ENCODE data around the gene AP1M2.
"Not testable (repeated sequence)": the region's sequence is repeated elsewhere in the genome, so short reads cannot be mapped to it uniquely, and the experiment has no call there.

The AP1M2 gene

GRCh38 chr19:10601999-10602329, 14.9 kb upstream of the AP1M2 start:
- DNase-seq (ENCODE audit: low read depth) = no peak

GRCh38 chr19:10600149-10600548, 13.0 kb upstream of the AP1M2 start:
- no peak for DNase-seq (ENCODE audit: low read depth)

GRCh38 chr19:10593820-10594637, 6.9 kb upstream of the AP1M2 start:
- no peak for DNase-seq (ENCODE audit: low read depth)

GRCh38 chr19:10593148-10593547, 6.0 kb upstream of the AP1M2 start:
- no peak for DNase-seq (ENCODE audit: low read depth)

DNA sequence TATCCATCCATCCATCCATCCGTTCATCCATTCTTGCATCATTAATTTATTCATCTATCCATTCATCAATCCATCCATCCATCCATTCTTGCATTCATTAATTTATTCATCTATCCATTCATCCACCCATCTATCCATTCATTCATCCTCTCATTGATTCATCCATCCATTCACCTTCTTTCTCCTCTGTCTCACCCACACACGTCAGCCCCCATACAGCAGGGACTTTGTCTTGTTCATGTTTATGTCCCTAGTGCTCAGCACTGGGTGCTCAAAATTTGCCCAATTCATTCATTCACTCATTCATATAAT, 683 bp upstream of the AP1M2 start:
- DNase-seq (ENCODE audit: low read depth) = no peak

GRCh38 chr19:10586396-10586795, 716 bp downstream of the AP1M2 start:
- no peak for DNase-seq (ENCODE audit: low read depth)

DNA sequence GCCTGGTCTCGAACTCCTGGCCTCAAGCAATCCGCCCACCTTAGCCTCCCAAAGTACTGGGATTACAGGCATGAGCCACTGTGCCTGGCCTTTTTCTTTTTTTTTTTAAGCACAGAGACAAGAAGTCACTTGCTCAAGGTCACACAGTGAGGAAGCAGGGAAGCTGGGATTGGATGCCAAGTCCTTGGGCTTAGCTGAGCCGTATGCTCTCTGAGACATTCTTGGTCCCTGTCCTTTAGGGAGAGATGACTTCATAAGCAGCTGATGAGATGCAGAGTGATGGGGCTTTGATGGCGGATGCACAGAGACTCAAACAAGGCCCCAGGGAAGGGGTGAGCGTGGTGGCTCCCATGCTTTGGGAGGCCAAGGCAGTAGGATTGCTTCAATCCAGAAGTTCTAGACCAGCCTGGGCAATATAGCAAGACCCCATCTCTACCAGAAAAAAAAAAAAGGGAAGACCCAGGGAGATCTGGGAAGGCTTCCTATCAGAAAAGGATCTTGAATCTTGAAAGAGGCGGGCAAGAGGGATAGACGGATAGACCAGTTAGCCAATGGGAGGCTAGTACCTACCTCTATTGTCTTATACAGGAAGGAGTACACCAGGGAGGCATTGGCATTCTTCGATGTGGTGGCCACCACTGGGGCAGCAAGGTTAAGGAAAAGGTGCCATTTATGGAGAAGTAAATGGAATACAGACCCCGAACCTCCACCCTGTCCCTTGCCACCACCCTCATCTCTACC, 3.9 kb downstream of the AP1M2 start:
- no peak for DNase-seq (ENCODE audit: low read depth)

DNA sequence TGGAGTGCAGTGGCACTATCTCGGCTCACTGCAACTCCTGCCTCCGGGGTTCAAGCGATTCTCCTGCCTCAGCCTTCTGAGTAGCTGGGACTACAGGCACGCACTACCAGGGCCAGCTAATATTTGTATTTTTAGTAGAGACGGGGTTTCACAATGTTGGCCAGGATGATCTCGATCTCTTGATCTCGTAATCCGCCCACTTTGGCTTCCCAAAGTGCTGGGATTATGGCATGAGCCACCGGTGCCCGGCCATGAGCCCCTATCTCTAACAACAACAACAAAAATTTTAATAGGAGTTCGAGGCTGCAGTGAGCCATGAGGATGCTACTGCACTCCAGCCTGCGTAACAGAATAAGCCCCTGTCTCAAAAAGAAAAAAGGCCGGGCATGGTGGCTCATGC, 5.0 kb downstream of the AP1M2 start:
- no peak for DNase-seq (ENCODE audit: low read depth)

GRCh38 chr19:10580979-10581631, 6.0 kb downstream of the AP1M2 start:
- DNase-seq (ENCODE audit: low read depth) = peak; percentile 68

GRCh38 chr19:10577951-10578350, 9.2 kb downstream of the AP1M2 start:
- no peak for DNase-seq (ENCODE audit: low read depth)

DNA sequence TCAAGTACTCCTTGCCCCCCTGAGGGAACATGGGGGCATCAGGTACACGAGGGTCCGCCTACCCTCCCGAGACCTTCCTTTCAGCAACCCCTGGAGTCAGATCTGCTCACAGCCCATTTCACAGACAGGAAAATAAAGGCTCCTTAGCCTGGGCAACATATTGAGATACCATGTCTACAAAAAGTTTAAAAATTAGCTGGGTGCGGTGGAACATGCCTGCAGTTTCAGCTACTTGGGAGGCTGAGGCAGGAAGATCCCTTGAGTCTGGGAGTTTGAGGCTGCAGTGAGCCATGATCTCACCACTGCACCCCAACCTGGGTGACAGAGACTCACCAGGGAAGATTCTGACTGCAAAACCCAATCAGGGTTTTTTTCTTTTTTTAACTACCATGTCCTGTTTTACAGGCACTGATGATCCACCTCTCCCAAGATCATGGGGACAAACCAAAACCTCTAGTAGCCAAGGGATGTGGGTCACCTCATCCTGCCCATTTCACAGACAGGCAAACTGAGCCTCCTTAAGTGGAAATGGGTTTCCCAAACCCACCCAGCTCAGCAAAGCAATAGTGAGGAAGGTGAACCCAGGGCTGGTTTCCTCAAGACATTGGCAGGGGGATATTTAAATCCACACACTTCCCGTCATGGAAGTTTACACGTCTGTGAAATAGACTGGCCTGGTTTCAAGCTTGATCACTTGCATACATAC, 11.9 kb downstream of the AP1M2 start:
- DNase-seq (ENCODE audit: low read depth) = no peak

DNA sequence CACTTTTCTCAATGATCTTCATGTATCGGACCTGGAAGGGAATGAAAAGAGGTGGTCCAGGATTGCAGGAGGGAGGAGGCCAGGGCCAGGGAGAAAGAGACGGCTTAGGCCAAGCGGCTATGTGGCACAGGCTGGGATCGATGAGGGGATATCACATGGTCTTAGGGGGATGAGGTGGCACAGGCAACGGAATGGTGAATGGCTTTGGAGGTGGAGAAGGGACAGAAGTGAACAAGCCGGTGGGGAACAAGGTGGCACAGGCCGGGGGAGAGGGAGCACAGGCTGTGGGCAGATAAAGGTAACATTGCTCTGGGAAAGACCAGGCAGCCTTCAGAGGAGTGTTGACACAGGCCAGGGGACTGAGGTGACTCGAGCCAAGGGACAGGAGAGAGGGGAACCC, 12.7 kb downstream of the AP1M2 start:
- no peak for DNase-seq (ENCODE audit: low read depth)

GRCh38 chr19:10573793-10574192, 13.3 kb downstream of the AP1M2 start:
- not testable (repeated sequence) for DNase-seq (ENCODE audit: low read depth)

DNA sequence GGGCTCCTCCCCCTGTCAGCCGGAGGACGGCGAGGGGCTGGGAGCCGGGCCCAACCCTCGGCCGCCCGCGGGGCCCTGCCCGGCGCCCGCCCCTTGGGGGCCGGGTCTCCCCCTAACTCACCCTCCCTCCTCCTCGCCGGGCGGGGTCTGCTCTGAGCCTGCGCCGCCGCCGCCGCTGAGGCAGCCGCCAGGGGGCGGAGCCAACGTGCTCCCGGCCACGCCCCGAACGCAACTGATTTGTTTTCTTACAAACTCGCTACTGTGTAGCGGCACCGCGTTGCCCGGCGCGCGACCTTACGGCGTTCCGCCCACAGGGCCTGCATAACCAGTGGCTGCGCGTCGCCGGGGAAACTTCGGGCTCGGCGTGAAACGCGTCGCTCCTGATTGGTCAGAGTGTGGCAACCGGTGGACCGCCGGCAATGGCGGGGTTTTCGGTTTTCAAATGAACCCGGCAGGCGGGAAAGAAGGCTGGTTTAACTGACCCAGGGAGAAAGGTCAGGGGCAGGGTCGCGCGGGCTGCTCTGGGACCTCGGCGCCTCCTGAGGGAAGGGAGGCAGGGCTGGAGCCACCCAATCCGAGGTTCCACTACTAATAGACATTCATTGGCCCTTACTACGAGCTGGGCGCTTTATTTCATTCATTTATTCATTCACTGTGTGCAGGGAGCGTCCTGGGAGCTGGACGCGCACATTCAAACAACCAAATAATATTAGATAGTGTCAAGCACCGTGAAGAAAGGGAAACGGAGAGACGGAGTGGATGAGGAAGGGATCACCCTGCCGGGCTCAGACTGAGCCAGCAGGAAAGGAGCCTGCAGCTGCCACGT, 18.1 kb downstream of the AP1M2 start, which contains the start of gene CDKN2D:
TSS of gene CDKN2D (minus strand) at position 154 of the 826 bp plus-strand sequence. CDS start 326 bp downstream, outside the sequence.
- DNase-seq (ENCODE audit: low read depth) = peak; percentile 99

DNA sequence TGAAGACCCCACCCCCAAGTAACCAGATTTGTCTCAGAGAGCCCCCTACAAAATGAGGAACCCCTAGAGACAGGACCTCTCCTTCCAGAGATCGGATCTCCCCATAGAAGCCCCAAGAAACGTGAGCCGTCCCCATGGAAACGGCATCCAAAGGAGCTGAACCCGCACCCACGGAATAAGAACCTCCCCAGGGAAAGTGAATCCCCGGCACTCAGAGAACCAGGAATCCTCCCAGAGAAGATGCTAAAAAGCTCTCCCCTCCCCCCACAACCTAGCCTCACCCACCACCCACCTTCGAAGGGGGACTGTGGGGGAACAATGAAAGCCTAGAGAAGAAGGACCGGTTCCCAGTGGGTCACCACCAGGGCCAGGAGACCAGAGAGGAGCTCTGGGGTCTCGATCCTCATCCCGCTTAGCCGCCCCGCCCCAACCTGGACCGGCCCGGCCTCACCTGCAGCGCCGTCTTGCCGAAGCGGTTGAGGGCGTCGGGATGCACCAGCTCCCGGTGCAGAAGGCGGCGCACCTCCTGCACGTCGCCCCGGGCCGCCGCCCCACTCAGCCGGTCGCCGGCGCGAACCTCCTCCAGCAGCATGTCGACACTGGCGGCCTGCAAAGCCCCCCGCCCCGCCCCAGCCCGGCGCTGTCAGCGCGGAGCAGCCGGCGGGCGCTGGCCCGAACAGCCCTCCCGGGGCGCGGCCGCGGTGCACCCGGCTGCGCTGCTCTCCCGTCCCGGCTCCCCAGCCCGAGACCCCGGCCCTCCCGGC, 18.9 kb downstream of the AP1M2 start:
- DNase-seq (ENCODE audit: low read depth) = no peak

- DNase-seq (ENCODE audit: low read depth) = no peak
Observed at GRCh38 chr19:10567656-10568055, 19.5 kb downstream of the AP1M2 start.

GRCh38 chr19:10566658-10567410, 20.3 kb downstream of the AP1M2 start:
- peak; percentile 19 for DNase-seq (ENCODE audit: low read depth)

DNA sequence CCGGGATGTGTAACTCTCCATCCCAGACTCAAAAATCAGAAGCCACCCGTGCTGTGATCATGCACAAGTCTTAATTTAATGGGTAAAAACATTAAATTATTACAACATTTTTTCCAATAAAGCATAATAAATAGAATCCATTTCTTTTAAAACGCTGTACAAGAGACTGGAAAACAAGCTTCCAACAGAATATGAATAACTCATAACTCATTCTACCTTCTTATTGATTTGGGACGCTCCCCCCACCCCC, 20.8 kb downstream of the AP1M2 start:
- DNase-seq (ENCODE audit: low read depth) = no peak

DNA sequence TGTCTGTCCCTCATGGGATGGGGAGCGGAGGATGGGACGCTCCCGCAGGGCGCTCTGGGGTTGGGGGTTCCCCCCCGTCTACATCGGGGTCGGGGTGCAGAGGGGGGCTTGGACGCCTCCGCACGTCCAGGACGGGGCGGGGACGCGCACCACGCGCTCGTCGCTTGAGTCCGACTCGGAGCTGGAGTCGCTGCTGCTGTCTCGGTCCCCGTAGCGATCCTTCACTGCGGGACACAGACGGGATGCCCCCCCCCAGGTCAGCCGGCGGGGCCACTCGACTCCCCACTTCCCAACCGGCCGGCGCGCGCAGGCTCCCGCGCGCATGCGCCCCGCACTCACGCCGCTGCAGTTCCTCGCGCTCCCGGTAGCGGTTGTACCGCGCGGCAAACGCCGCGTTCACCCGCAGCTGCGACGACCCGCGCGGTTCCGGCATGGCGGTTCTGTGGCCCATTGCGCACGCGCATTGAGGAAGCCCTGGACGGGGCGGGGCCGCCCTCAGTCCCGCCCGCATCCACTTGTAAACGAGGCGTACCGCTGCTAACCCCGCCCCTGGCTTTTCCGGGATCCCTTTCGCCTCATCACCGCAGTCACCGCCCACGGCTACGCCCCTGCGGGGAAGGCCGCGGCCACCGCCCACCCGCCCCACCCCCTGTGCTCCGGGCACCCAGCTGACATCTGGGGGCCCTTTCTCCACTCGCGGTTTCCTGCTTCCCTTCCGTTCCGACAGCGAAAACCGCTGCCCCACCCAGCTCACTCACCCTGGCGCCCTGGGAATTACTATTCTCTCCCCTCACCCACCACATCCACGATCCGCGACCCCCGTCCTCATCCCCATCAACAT, 21.3 kb downstream of the AP1M2 start, which contains the start of gene KRI1:
TSS of gene KRI1 (minus strand) at position 444 of the 841 bp plus-strand sequence. CDS start at position 433, 11 bp downstream.
- peak; percentile 98 for DNase-seq (ENCODE audit: low read depth)
